ENCODE results near the gene CALML6.

DNA sequence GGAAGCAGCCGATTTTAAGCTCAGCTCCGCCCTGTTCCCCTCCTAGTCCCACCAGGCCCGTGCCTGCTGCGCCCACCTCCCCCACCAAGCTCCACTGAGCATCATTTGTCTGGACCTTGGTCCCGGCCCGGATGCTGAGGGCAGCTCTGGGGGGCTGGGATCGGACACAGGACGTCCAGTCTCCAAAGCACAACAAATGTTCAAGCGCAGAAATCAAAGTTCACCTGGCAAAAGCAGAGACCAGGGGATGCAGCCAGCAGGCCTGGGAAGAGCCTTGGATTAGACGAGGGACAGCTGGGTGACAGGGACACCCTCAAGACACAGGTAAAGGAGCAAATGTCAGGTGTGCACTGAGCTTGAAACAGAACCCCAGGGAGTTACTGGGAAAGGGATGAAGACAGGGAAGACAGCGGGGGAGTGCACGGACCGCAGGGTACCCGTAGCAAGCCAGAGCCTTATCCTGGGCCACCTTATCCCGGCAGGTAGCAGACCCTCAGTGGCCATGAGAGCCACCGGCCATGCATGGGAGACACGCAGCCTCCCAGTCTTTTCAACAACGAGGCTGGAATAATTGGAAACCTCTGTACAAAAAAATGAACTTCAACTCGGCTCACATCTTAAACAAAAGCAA is 26.3 kb downstream of the CALML6 start:
- TF ChIP-seq, protein P1, sequence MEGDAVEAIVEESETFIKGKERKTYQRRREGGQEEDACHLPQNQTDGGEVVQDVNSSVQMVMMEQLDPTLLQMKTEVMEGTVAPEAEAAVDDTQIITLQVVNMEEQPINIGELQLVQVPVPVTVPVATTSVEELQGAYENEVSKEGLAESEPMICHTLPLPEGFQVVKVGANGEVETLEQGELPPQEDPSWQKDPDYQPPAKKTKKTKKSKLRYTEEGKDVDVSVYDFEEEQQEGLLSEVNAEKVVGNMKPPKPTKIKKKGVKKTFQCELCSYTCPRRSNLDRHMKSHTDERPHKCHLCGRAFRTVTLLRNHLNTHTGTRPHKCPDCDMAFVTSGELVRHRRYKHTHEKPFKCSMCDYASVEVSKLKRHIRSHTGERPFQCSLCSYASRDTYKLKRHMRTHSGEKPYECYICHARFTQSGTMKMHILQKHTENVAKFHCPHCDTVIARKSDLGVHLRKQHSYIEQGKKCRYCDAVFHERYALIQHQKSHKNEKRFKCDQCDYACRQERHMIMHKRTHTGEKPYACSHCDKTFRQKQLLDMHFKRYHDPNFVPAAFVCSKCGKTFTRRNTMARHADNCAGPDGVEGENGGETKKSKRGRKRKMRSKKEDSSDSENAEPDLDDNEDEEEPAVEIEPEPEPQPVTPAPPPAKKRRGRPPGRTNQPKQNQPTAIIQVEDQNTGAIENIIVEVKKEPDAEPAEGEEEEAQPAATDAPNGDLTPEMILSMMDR (IDR thresholded peaks at IDR 0.05): no peak
- TF ChIP-seq POLR2A (IDR thresholded peaks at IDR 0.05): no peak

All from Peyer's patch (tissue), 4 donors.